Naive thymus-derived CD8-positive, alpha-beta T cell (primary cell): ENCODE data around the gene ABHD12. TPM values are rescaled to one million over a fixed set of nuclear protein-coding genes. Genes with fewer than 3 reads are reported as not detected.

ENCODE experiments used
- ATAC-seq, 2 donors: fragments of 150-1000 bp; cut with Tn5 transposase in 1 of 2; sonication (Bioruptor Pico), chemical (Tn5 transposase) in 1 of 2; 1 replicate in 1 of 2; 2 replicates in 1 of 2; pipeline ENCODE4 v1.10.0; 2021; ENCODE audit warnings: mild to moderate bottlenecking in 2 of 2, moderate library complexity in 2 of 2
- POLR2A ChIA-PET: fragments of 350-600 bp; sonication (Branson Sonifier 250); formaldehyde crosslinking; loops from one replicate; lab custom pipeline; 2021; ENCODE audit warnings: antibody characterized with exemption; lab: Charles Lee
- DNase-seq, 10 donors: peaks; one replicate each; pipeline versions ENCODE4 v3.0.0 to v3.0.0-alpha.2; 2020 to 2022
- H3K27ac Mint-ChIP-seq, 10 donors: one replicate each; pipeline ENCODE4 v1.8.0; 2020 to 2022; ENCODE audit warnings: mild to moderate bottlenecking in 10 of 10, mixed read lengths in 10 of 10, moderate library complexity in 4 of 10, inconsistent platforms in 1 of 10
- H3K27me3 Mint-ChIP-seq, 5 donors: one replicate each; pipeline ENCODE4 v1.8.0; 2021 to 2022; ENCODE audit warnings: mixed read lengths in 5 of 5
- H3K36me3 Mint-ChIP-seq, 3 donors: one replicate each; pipeline ENCODE4 v1.8.0; 2020 to 2022; ENCODE audit warnings: mixed read lengths in 3 of 3, mild to moderate bottlenecking in 2 of 3, inconsistent platforms in 1 of 3
- H3K4me1 Mint-ChIP-seq, 4 donors: one replicate each; pipeline ENCODE4 v1.8.0; 2021 to 2022; ENCODE audit warnings: mixed read lengths in 4 of 4
- H3K4me3 Mint-ChIP-seq, 10 donors: one replicate each; pipeline ENCODE4 v1.8.0; 2020 to 2022; ENCODE audit warnings: mild to moderate bottlenecking in 10 of 10, mixed read lengths in 10 of 10, moderate library complexity in 6 of 10, inconsistent platforms in 1 of 10
- H3K9me3 Mint-ChIP-seq, 9 donors: one replicate each; pipeline ENCODE4 v1.8.0; 2020 to 2022; ENCODE audit warnings: mixed read lengths in 9 of 9, mild to moderate bottlenecking in 3 of 9, inconsistent platforms in 1 of 9, moderate library complexity in 1 of 9
- polyA plus RNA-seq, 3 donors: library from polyadenylated mRNA; unstranded; fragments of 300-500 nt; fragmentation: Illumina TruSeq; gene quantifications; one replicate each; pipeline ENCODE4 v1.2.3, GENCODE V29; 2021
- total RNA-seq, 8 experiments: library from RNA in 2 of 8; stranded (reverse) in 2 of 8; gene quantifications; one replicate each; pipeline ENCODE4 v1.2.3 and lab custom pipeline; 2021 to 2026

Gene ABHD12
- total and polyA plus RNA-seq, 5 experiments from 2014 or later: 20.8 to 28.9 (median 24.6) TPM

DNA sequence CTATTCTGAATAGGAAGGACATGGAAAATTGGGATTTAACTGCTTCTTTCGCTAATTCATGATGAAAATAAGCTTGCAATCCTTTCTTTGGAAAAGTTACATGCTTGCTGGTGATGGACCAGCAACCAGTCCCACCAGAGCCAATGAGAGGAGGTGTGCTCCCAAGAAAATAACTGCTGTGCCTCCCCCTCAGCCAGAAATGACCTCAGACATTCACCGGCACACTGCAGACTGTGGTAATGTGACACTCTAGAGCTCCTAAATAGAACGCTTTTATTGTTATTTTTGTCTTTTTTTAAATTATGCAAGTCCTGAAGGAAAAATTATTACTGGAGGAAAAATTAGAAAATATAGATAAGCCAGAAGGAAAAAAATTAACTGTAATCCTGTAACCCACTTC is 140.1 kb downstream of the ABHD12 start:
- Mint-ChIP-seq H3K4me1 (peaks cover 28 to 70% (median 55%) of the 10 kb centered on the region in 4 donors), H3K36me3 (peaks cover 0 to 10% (median 0%) of the 10 kb centered on the region in 3 donors), H3K27ac (peak overlapping the region in 7 of 10 donors; percentile 10 to 92 (median 86)), H3K4me3 (peak overlapping the region; percentile 87 to 100 (median 96)), H3K9me3 (no peaks in the 10 kb centered on the region), H3K27me3 (no peaks in the 10 kb centered on the region)
- POLR2A ChIA-PET: interaction anchor here (1.1 to 5.0 kb wide), 3 partner anchors 10 to 55 kb away, joined by 3 to 61 read pairs (median 36); partner anchors contain the start of gene ENTPD6
- DNase-seq: peak in 1 of 10 donors; percentile 29
- ATAC-seq: no peak

Other genes starting within 250 kb of the ABHD12 start
- 100 to 1,000 TPM; 109 to 110 TPM for gene ENTPD6, start 195.1 kb downstream of the ABHD12 start, total RNA-seq
- gene ENTPD6, start 195.1 kb downstream of the ABHD12 start, polyA plus RNA-seq: 10 to 100 TPM; 39.9 to 50.5 (median 44.7) TPM
- gene PYGB, start 142.8 kb downstream of the ABHD12 start, total RNA-seq: 10 to 100 TPM; 50.2 to 54.4 TPM
- gene PYGB, start 142.8 kb downstream of the ABHD12 start, polyA plus RNA-seq: 100 to 1,000 TPM in 1 of 3 donors, 10 to 100 TPM in 2; 39.9 to 107 (median 71.3) TPM
- gene GINS1, start 16.8 kb upstream of the ABHD12 start, total RNA-seq: 1 to 10 TPM in 1 of 2 experiments, under 1 TPM in 1; 0.41 to 1.4 TPM
- gene GINS1, start 16.8 kb upstream of the ABHD12 start, polyA plus RNA-seq: under 1 TPM; 0.25 to 0.89 (median 0.30) TPM
- 1 to 10 TPM; 4.2 to 6.8 TPM for gene NINL, start 194.7 kb upstream of the ABHD12 start, total RNA-seq
- gene NINL, start 194.7 kb upstream of the ABHD12 start, polyA plus RNA-seq: under 1 TPM; 0.21 to 0.96 (median 0.48) TPM
- 1 to 10 TPM; 1.3 to 1.6 TPM for gene NANP, start 233.2 kb upstream of the ABHD12 start, total RNA-seq
- gene NANP, start 233.2 kb upstream of the ABHD12 start, polyA plus RNA-seq: under 1 TPM; 0.41 to 0.97 (median 0.80) TPM